ENCODE results near the gene PCDHGB4. TPM values are rescaled to one million over a fixed set of nuclear protein-coding genes. Genes with fewer than 3 reads are reported as not detected.
"Not testable (repeated sequence)": the region's sequence is repeated elsewhere in the genome, so short reads cannot be mapped to it uniquely, and the experiment has no call there.

Gene PCDHGB4
- total RNA-seq, 1 donor from 2014 or later, result 13.0 TPM

- Mint-ChIP-seq H3K36me3 (peaks cover 3% of the 10 kb centered on the region), H3K4me3 (no peak overlapping the region), H3K27me3 (no peaks in the 10 kb centered on the region), H3K4me1 (ENCODE audit: unreplicated experiment) (no peaks in the 10 kb centered on the region), H3K27ac (no peak overlapping the region), H3K9me3 (peaks cover 4% of the 10 kb centered on the region)
- no peak for TF ChIP-seq CTCF (conservative IDR thresholded peaks at IDR 0.05)
- DNase-seq (ENCODE audit: extremely low spot score, unreplicated experiment), result no peak
These were observed 15.7 kb upstream of the PCDHGB4 start for GRCh38 chr5:141371572-141372475.

GRCh38 chr5:141373673-141374317 is 13.7 kb upstream of the PCDHGB4 start, which contains the start of gene PCDHGA6:
Gene PCDHGA6 (plus strand): TSS chr5:141373891. CDS start chr5:141374084, 193 bp downstream.
- H3K27ac Mint-ChIP-seq, result no peak within 1 kb of the TSS
- no peak for DNase-seq (ENCODE audit: extremely low spot score, unreplicated experiment)
- H3K9me3 Mint-ChIP-seq, result peaks cover 4% of the 10 kb centered on the region
- no peaks in the 10 kb centered on the region for H3K4me1 Mint-ChIP-seq (ENCODE audit: unreplicated experiment)
- H3K27me3 Mint-ChIP-seq, result no peaks in the 10 kb centered on the region
- H3K4me3 Mint-ChIP-seq, result no peak within 1 kb of the TSS
- no peak for TF ChIP-seq CTCF (conservative IDR thresholded peaks at IDR 0.05)
- H3K36me3 Mint-ChIP-seq, result peaks cover 3% of the 10 kb centered on the region

- no peak for DNase-seq (ENCODE audit: extremely low spot score, unreplicated experiment)
These were observed 12.9 kb upstream of the PCDHGB4 start for GRCh38 chr5:141374627-141375026.

GRCh38 chr5:141375444-141376155 is 11.9 kb upstream of the PCDHGB4 start:
- H3K9me3 Mint-ChIP-seq; H3K27ac Mint-ChIP-seq; DNase-seq (ENCODE audit: extremely low spot score, unreplicated experiment); H3K4me1 Mint-ChIP-seq (ENCODE audit: unreplicated experiment); H3K27me3 Mint-ChIP-seq; H3K36me3 Mint-ChIP-seq; H3K4me3 Mint-ChIP-seq: not testable (repeated sequence)

More at GRCh38 chr5:141374627-141375026, 12.9 kb upstream of the PCDHGB4 start:
- H3K4me3 Mint-ChIP-seq, result no peak overlapping the region
- no peak for TF ChIP-seq CTCF (conservative IDR thresholded peaks at IDR 0.05)
- no peak overlapping the region for H3K27ac Mint-ChIP-seq
- no peaks in the 10 kb centered on the region for H3K4me1 Mint-ChIP-seq (ENCODE audit: unreplicated experiment)
- H3K27me3 Mint-ChIP-seq, result no peaks in the 10 kb centered on the region
- H3K9me3 Mint-ChIP-seq, result peaks cover 4% of the 10 kb centered on the region
- peaks cover 3% of the 10 kb centered on the region for H3K36me3 Mint-ChIP-seq

- Mint-ChIP-seq H3K27ac (no peak within 1 kb of the TSS), H3K36me3 (no peaks in the 10 kb centered on the region), H3K9me3 (no peaks in the 10 kb centered on the region), H3K4me3 (no peak within 1 kb of the TSS), H3K4me1 (ENCODE audit: unreplicated experiment) (no peaks in the 10 kb centered on the region), H3K27me3 (no peaks in the 10 kb centered on the region)
- peak; percentile 60 for DNase-seq (ENCODE audit: extremely low spot score, unreplicated experiment)
- no peak for TF ChIP-seq CTCF (conservative IDR thresholded peaks at IDR 0.05)
These were observed 4.8 kb upstream of the PCDHGB4 start, which contains the start of gene PCDHGA7 for GRCh38 chr5:141382469-141383294. Gene PCDHGA7 (plus strand): TSS chr5:141382742. CDS start chr5:141382900, 158 bp downstream.
